Activated CD4-positive, alpha-beta T cell treated with anti-CD3 and anti-CD28 coated beads for 48 hours (primary cell): Measurements from ENCODE around the gene CIAO2B.

Experiments used
- DNase-seq: peaks from one replicate; pipeline ENCODE4 v3.0.0-alpha.2; 2020

The CIAO2B gene

GRCh38 chr16:66885491-66885890 is 48.7 kb downstream of the CIAO2B start:
- no peak for DNase-seq

DNA sequence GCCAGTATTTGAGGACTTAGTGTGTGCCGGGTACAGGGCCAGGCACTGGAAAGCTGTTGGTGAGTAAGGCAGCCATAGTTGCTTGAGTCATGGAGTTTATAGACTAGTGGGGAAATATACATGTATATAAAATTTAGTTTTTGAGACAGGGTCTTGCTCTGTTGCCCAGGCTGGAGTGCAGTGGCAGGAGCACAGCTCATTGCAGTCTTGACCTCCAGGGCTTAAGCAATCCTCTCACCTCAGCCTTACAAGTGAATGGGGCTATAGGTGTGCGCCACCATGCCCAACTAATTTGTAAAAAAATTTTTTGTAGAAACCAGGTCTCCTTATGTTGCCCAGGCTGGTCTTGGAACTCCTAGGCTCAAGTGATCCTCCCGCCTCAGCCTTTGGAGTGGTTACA is 51.5 kb downstream of the CIAO2B start:
- DNase-seq = no peak
